GM12874 (cell line): ENCODE data around the gene AMPH.
A peak's percentile ranks its signal among the peaks of the same experiment; 100 is the strongest.

ENCODE experiments used
- CTCF ChIP-seq: IDR thresholded peaks from 2 replicates; pipeline ENCODE4 v1.5.1; 2011; ENCODE audit warnings: low read depth, mild to moderate bottlenecking, control low read depth, low read length, moderate library complexity; ENCODE audit not compliant: insufficient read depth

Gene AMPH

GRCh38 chr7:38429057-38429456 is 202.1 kb downstream of the AMPH start:
- TF ChIP-seq CTCF: no peak

DNA sequence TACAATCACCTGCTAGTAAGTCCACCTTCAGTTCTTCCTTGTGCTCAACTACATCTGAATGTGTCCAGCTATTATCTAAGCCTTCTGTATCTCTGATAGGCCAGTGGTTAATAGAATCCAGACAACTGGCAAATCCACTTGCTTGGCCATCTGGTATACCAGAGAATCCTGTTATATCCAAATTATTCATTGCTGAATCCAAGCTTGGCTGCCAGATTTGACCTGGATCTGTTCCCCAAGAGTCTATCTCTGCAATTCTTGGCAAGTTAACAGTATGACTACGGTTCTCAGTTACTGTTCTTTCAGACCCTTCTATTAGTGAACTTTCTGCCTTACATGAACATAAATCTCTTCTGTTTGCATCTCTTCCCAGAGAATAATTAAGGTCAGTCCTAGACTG is 203.1 kb downstream of the AMPH start:
- TF ChIP-seq CTCF: no peak

GRCh38 chr7:38427279-38427955 is 203.8 kb downstream of the AMPH start:
- TF ChIP-seq CTCF: no peak

DNA sequence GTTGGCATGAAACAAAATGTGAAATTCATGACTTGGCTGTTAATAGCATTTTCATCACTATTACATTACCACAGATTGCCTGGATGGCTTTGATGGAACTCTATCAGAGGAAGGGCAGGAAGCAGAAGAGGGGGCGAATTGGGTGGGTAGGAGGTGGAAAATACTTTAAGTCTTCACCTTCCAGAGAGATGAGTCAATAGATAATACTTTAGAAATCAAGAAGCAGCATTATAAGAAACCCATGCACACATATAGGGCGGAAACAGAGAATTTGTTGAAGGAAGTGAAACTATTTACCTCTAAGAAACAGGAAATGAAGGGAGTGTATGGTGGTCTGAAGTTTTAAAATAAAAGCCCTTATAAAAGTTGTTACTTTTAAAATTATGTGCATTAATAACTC is 205.7 kb downstream of the AMPH start:
- no peak for TF ChIP-seq CTCF

DNA sequence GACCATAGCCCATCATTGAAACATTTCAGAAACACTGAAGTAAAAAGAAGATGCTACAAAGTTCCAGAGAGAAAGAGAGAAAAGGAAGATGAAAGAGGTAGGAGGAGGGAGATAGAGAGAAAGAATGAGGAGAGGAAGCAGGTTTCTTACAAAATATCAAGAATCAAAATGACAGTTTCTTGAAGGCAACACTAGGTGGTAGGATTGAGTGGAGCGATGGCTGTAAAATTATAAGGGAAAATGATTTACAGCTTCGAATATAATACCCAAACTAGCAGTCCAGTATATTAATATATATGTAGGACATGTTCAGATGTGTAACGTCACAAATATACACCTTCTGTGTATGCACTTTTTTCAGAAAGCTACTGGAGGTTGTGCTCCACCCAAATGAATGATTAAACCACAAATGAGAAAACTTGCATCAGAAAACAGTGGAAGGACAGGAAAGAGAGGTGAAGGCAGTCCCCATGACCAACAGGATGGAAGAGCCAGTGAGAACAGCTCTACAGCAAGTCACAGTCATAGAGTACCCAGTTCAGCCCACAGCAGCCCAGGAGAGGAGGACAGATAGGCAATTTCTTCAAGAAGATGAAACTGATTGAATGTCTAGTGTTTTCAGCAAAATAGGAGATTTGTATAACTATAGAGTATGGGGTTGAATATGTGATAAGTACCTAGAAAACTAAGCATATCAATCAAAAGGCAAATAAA is 206.3 kb downstream of the AMPH start:
- TF ChIP-seq CTCF: no peak

DNA sequence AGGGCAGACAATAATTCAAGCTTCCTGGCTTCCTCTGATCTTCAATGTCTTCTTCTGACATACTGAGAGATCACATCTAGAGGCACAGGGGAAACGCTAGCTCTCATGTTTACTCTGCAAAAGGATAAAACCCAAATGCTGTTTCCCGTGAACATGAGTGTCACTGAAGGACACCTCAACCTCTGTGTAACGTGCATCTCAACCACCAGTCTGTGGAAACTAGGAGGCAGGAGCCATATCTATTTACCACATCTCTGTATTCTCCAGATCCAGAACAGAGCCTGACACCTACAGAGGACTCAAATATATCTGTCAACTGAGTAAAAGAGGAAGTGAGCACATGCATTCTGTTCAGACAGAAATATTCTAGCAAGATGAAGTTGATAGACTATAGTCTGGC is 217.4 kb downstream of the AMPH start:
- no peak for TF ChIP-seq CTCF

DNA sequence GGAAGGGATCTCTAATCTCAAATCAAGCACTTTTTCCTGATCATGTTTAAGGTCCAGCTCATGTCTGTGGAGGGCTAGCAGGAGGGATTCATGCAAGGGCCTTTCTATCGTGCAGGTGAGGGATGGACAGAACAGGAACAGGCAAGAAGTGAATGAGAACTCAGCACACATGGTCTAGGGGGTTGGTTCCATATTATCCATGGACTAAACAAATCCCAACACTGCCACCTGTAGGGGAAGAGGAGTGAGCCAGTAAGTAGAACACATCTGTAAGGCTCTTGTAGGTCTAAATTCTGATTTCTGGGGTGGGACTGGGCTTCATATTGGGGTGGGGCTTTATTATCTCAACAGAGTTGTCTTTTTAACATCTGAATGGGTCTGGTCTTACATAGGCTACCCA is 219.8 kb downstream of the AMPH start:
- TF ChIP-seq CTCF: peak; percentile 15; the same call in 1 of the 2 replicates
